NCI-H2107 treated with DMSO at 0.1 percent for 48 hours (cell line): ENCODE results near the gene PANX2.
"Not testable (repeated sequence)": the region's sequence is repeated elsewhere in the genome, so short reads cannot be mapped to it uniquely, and the experiment has no call there.

Source experiments
- DNase-seq: peaks from one replicate; lab custom pipeline; 2025; ENCODE audit not compliant: unreplicated experiment; lab: John Stamatoyannopoulos, UW

The PANX2 gene

GRCh38 chr22:50147258-50148165, 23.0 kb upstream of the PANX2 start:
- not testable (repeated sequence) for DNase-seq

- no peak for DNase-seq
Observed at GRCh38 chr22:50148166-50148500, 22.4 kb upstream of the PANX2 start.

- DNase-seq = peak; percentile 42
Observed at GRCh38 chr22:50148991-50149721, 21.4 kb upstream of the PANX2 start.

GRCh38 chr22:50150161-50151129, 20.1 kb upstream of the PANX2 start:
- DNase-seq = no peak

GRCh38 chr22:50151571-50152537, 18.7 kb upstream of the PANX2 start:
- no peak for DNase-seq

- no peak for DNase-seq
Observed at GRCh38 chr22:50153056-50153755, 17.3 kb upstream of the PANX2 start.

- no peak for DNase-seq
Observed at GRCh38 chr22:50153756-50154140, 16.8 kb upstream of the PANX2 start.

GRCh38 chr22:50157709-50158375, 12.7 kb upstream of the PANX2 start:
- DNase-seq = no peak

- DNase-seq = no peak
Observed at GRCh38 chr22:50160947-50161346, 9.6 kb upstream of the PANX2 start.

GRCh38 chr22:50161508-50162390, 8.8 kb upstream of the PANX2 start:
- DNase-seq = no peak

- DNase-seq = no peak
Observed at GRCh38 chr22:50162391-50162956, 8.1 kb upstream of the PANX2 start.

- DNase-seq = no peak
Observed at GRCh38 chr22:50165436-50166123, 5.0 kb upstream of the PANX2 start.

GRCh38 chr22:50167689-50168489, 2.6 kb upstream of the PANX2 start:
- DNase-seq = no peak

- not testable (repeated sequence) for DNase-seq
Observed at GRCh38 chr22:50168490-50169180, 1.9 kb upstream of the PANX2 start.

- no peak for DNase-seq
Observed at GRCh38 chr22:50169181-50169759, 1.3 kb upstream of the PANX2 start.
